ENCODE data around the gene FAM124B. TPM values are rescaled to one million over a fixed set of nuclear protein-coding genes. Genes with fewer than 3 reads are reported as not detected.

The FAM124B gene
- polyA plus RNA-seq, 3 donors = 1.8 to 2.1 (median 2.0) TPM

GRCh38 chr2:224405841-224406370 lies 4.0 kb upstream of the FAM124B start:
- peak overlapping the region; percentile 59 for H2AFZ ChIP-seq (ENCODE audit: insufficient read depth, low read depth, low read length, poor library complexity, severe bottlenecking)
- H3K36me3 Mint-ChIP-seq = no peaks in the 10 kb centered on the region

GRCh38 chr2:224405412-224405811 lies 3.5 kb upstream of the FAM124B start:
- peak overlapping the region in 1 of 3 experiments; percentile 10 for H3K4me3 ChIP-seq (replicated peaks in 1 of 3; ENCODE audit: low read depth in 2 of 3, low read length in 3 of 3)
- no peak for TF ChIP-seq CTCF (IDR thresholded peaks at IDR 0.05)
- peak overlapping the region; percentile 52 to 86 for H3K27ac ChIP-seq (ENCODE audit: low read depth in 1 of 2, low read length in 2 of 2)
- no peaks in the 10 kb centered on the region for H3K27me3 Mint-ChIP-seq (ENCODE audit: low read depth in 3 of 3)
- H3K36me3 Mint-ChIP-seq = no peaks in the 10 kb centered on the region
- intact Hi-C loops (cut with micrococcal nuclease) = loop anchor here in 1 of 2 donors (5.0 kb wide), 1 partner anchor 37 kb away; no protein-coding TSS in a partner anchor
- no peaks in the 10 kb centered on the region for H3K9me3 ChIP-seq (replicated peaks in 1 of 2; ENCODE audit: control insufficient read depth in 1 of 2, insufficient read depth in 1 of 2, low read length in 2 of 2)
- peaks cover 0 to 2% (median 0%) of the 10 kb centered on the region in 7 donors for H3K9me3 Mint-ChIP-seq
- no peak overlapping the region for H3K4me3 Mint-ChIP-seq
- peaks cover 21% of the 10 kb centered on the region for H3K4me1 Mint-ChIP-seq
- H4K20me1 ChIP-seq (ENCODE audit: insufficient read depth, low read length) = no peaks in the 10 kb centered on the region
- H3K27me3 ChIP-seq (ENCODE audit: control insufficient read depth in 2 of 2, insufficient read depth in 2 of 2, low read length in 2 of 2) = no peaks in the 10 kb centered on the region
- H3K4me2 ChIP-seq (replicated peaks; ENCODE audit: extremely low read depth, low read length, poor library complexity, severe bottlenecking) = peak overlapping the region; percentile 21
- peak; percentile 56 to 62 (median 61) for DNase-seq
- no peaks in the 10 kb centered on the region for H3K36me3 ChIP-seq (replicated peaks in 1 of 2; ENCODE audit: control insufficient read depth in 1 of 2, insufficient read depth in 2 of 2, low read length in 2 of 2)
- 0% methylated on average over 3 of the region's 3 CpGs for WGBS (ENCODE audit: insufficient coverage)
- peak overlapping the region; percentile 59 for H2AFZ ChIP-seq (ENCODE audit: insufficient read depth, low read depth, low read length, poor library complexity, severe bottlenecking)
- H3K79me2 ChIP-seq (ENCODE audit: insufficient read depth, low read length) = peaks cover 12% of the 10 kb centered on the region
- H3K27ac Mint-ChIP-seq = no peak overlapping the region
- peaks cover 45 to 56% of the 10 kb centered on the region in 2 donors for H3K4me1 ChIP-seq (ENCODE audit: control insufficient read depth in 1 of 2, insufficient read depth in 2 of 2, low read length in 2 of 2)
- peak overlapping the region; percentile 16 for H3K9ac ChIP-seq (ENCODE audit: insufficient read depth, low read length, poor library complexity, severe bottlenecking)

More at GRCh38 chr2:224405841-224406370, 4.0 kb upstream of the FAM124B start:
- Histone ChIP-seq H3K9me3 (replicated peaks in 1 of 2; ENCODE audit: control insufficient read depth in 1 of 2, insufficient read depth in 1 of 2, low read length in 2 of 2) (no peaks in the 10 kb centered on the region), H3K9ac (ENCODE audit: insufficient read depth, low read length, poor library complexity, severe bottlenecking) (peak overlapping the region; percentile 16), H3K4me2 (replicated peaks; ENCODE audit: extremely low read depth, low read length, poor library complexity, severe bottlenecking) (peak overlapping the region; percentile 21), H3K36me3 (replicated peaks in 1 of 2; ENCODE audit: control insufficient read depth in 1 of 2, insufficient read depth in 2 of 2, low read length in 2 of 2) (no peaks in the 10 kb centered on the region), H3K4me1 (ENCODE audit: control insufficient read depth in 1 of 2, insufficient read depth in 2 of 2, low read length in 2 of 2) (peaks cover 40 to 51% of the 10 kb centered on the region in 2 donors), H3K79me2 (ENCODE audit: insufficient read depth, low read length) (peaks cover 7% of the 10 kb centered on the region), H4K20me1 (ENCODE audit: insufficient read depth, low read length) (no peaks in the 10 kb centered on the region), H3K4me3 (replicated peaks in 1 of 3; ENCODE audit: low read depth in 2 of 3, low read length in 3 of 3) (peak overlapping the region in 1 of 3 experiments; percentile 26), H3K27ac (ENCODE audit: low read depth in 1 of 2, low read length in 2 of 2) (peak overlapping the region; percentile 52 to 86), H3K27me3 (ENCODE audit: control insufficient read depth in 2 of 2, insufficient read depth in 2 of 2, low read length in 2 of 2) (no peaks in the 10 kb centered on the region)
- H3K4me1 Mint-ChIP-seq = peaks cover 16% of the 10 kb centered on the region
- peak; percentile 60 to 73 (median 69) for DNase-seq
- intact Hi-C loops (cut with micrococcal nuclease) = loop anchor here in 1 of 2 donors (5.0 kb wide), 1 partner anchor 36 kb away; no protein-coding TSS in a partner anchor
- TF ChIP-seq CTCF (IDR thresholded peaks at IDR 0.05) = no peak
- H3K27ac Mint-ChIP-seq = no peak overlapping the region
- WGBS (ENCODE audit: insufficient coverage) = 83% methylated on average over 1 of the region's 4 CpGs
- peaks cover 0 to 1% (median 0%) of the 10 kb centered on the region in 3 donors for H3K27me3 Mint-ChIP-seq (ENCODE audit: low read depth in 3 of 3)
- H3K9me3 Mint-ChIP-seq = peaks cover 0 to 2% (median 0%) of the 10 kb centered on the region in 7 donors
- no peak overlapping the region for H3K4me3 Mint-ChIP-seq
